GM12892 (cell line): Measurements from ENCODE around the gene SPSB3.

ENCODE experiments used
- DNase-seq: peaks from one replicate; pipeline ENCODE4 v3.0.0; 2011; ENCODE audit not compliant: insufficient read length
- FAIRE-seq: peaks from 2 replicates; lab custom pipeline; 2011; peaks lifted over from hg19 to GRCh38; lab: Jason Lieb, UNC
- POLR2A ChIP-seq: IDR thresholded peaks from 2 replicates; pipeline ENCODE4 v1.6.1; 2011; ENCODE audit warnings: low read depth, low read length, control low read depth
- POLR2AphosphoS5 ChIP-seq: IDR thresholded peaks from 2 replicates; pipeline ENCODE4 v1.6.1; 2011; ENCODE audit warnings: low read depth, low read length, control low read depth
- TAF1 ChIP-seq: IDR thresholded peaks from 2 replicates; pipeline ENCODE4 v1.6.1; 2011; ENCODE audit warnings: low read depth, mild to moderate bottlenecking, control low read depth, low read length, borderline replicate concordance

SPSB3 gene

DNA sequence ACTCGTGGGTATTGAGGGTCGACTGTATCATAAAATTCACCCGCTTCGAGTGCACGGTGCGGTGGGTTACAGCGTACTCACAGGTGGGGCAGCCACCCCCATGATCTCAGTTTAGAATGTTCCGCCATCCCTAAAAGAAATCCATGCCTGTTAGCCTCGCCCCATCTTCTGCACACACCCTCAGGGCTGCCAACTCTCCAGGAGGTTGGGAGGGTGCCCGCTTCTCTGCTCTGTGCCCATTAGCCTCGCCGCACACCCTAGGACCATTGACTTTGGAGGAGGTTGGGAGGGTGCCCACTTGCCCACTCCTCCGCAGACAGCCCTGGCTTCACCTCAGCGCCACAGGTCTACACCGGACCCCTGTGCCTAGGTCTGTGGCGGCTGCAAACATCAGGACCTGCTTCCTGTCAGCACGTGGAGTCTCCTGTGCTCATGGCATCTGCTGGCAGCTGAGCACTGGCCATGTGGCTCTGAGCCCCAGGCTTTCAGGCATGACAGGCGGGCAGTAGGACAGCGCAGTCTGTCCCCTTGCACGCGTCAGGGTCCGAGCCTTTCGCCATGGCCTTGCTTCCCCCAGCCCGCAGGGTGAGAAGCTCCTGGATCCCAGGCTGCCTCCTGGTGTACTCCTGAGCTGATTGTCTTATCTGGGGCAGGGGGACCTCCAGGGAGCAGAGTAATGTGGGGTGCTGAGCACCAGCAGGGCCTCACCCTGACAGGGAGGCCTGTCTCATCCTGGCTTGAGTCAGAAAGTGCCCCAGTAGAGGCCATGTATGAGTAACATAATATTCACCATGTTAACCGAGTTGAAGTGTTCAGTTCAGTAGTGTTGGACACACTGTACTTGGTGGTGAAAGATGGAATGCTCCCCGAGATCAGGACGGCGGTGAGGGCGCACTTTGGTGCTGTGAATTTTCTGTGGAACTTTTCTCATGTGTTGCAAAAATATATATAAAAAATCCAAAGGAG is 32.9 kb downstream of the SPSB3 start:
- DNase-seq (no peak), FAIRE-seq (no peak)
- no peak for TF ChIP-seq TAF1
- no peak for TF ChIP-seq POLR2A
- TF ChIP-seq POLR2AphosphoS5 = no peak

DNA sequence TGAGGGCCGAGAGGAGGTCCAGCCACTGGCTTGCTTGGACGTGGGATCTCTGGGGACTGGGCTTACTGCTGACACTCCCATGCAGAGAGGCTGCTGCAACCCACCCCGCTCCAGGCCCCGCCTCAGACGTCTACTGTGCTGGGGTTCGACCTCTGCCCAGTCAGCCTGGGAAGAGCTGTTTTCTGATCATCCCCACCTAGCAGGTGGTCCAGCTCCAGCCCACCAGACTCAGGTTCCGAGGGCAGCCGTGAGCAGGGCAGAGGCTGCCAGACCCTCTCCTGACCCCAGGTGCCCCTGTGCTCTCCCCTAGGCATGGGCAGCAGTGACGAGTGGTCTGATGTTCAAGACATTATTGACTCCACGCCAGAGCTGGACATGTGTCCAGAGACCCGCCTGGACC is 34.4 kb downstream of the SPSB3 start:
- no peak for TF ChIP-seq POLR2A
- DNase-seq (no peak), FAIRE-seq (no peak)

DNA sequence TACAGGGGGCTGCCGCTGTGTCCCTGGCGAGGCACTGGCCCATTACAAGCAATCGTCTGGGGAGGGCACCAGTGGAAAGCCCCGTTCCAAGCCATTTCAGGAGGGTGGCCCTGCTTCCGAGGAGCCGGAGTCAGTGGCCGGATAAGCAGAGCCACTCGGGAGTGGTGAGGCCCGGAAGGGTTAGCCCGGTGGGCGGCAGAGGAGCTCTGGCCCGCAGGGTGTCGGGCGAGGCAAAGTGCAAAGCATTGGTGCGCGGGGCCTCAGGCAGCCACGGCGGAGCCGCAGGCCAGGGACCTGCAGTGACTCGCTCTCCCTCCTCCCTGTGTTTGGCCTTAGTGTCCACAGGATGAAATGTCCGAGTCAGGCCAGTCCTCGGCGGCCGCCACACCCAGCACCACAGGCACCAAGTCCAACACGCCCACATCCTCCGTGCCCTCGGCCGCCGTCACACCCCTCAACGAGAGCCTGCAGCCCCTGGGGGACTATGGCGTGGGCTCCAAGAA is 35.6 kb downstream of the SPSB3 start:
- DNase-seq = no peak

DNA sequence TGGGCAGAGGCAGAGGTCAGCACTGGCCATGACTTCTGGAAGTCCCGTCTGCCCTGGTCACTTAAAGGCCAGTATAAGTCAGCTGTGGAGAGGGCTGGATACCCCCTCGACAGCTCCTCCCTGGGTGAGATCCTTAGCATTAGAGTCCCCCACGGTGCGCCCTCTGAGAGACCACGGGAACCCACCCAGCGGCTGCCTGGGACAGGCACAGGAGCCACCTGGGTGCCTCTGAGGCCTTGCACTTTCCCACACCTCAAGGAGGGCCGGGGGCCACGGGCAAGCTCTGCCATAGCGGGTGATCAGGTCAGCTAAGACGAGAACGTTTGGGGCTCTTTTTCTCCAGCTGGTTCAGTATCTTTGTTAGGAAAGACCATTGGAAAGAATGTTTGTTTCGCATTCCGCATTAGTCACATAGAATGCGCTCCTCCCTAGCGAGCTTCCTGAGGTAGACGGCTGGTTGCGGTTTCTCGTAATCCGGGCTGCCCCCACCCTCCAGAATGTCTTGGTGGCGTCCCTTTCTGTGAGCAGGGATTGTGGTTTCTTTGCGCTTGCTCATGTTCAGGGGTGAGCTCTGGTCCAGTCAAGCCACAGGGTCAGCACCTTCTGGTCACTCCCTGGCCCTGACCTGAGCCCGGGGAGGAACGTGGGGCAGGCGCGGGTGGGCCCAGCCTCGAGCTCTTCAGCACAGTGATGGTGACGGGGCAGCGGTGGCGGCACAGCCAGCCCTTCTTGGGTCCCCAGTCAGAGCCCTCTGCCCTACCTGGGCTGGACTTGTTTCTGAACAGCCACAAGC is 36.3 kb downstream of the SPSB3 start:
- no peak for DNase-seq
- no peak for TF ChIP-seq POLR2A
- TF ChIP-seq TAF1 = no peak
- TF ChIP-seq POLR2AphosphoS5 = no peak
- FAIRE-seq = no peak

More for the DNA sequence above, 35.6 kb downstream of the SPSB3 start:
- FAIRE-seq = no peak
- TF ChIP-seq POLR2AphosphoS5 = no peak

DNA sequence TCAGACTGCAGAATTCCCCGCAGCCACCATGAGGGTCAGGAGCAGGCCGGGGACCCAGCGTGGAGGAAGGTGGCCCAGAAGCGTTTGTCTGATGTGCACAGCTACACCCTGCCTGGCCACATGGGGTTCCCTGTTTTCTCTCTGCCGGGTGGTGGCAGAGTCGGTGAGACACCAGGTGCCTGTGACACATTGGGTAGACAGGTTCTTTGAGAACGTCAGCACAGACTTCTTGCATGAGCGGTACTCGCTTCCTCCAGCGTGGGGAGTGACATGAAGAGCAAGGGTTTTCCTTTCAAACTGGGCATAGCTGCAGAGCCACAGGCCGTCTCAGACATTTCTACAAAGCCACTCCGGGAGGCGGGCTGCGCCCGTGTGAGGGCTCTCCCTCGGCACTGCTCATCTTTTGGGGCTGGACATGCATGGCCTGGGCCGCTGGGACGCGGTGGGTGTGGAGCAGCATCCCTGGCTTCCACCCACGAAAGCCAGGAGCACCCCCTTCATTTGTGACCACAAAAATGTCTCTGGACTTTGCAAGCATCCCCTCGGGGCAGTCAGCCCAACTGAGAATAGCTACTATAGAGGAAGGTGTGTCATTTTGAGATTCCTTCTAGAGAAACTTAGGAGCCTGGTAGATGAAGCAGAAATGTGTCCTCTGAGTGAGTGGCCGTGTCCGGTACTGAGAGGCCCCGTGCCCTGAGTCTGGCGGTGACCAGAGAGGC is 37.0 kb downstream of the SPSB3 start:
- TF ChIP-seq TAF1 = no peak
- no peak for TF ChIP-seq POLR2AphosphoS5
- TF ChIP-seq POLR2A = no peak
- FAIRE-seq (no peak), DNase-seq (no peak)

DNA sequence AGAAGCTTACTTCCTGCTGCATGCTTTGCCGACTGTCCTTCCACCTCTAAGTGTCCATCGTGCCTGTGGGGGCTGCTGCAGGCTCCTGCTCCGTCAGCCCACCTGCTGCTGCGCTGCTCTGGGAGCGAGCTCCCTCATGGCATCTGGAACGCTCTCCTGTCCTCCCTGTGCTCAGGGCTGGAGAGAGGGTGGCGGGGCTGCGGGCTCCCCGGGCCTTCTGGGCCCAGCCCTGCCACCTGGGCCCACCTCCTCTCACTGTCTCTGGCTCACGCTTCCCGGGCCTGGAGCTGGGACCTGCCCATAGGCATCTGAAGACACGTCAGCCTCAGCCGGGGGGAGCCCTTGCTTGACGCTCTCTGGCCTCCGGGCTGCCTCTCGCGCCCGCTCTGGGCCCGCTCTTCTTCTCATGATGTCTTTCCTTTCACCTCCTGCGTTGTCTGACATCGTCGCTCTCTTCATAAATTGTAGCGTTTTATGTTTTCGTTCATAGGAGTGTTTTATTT is 38.0 kb downstream of the SPSB3 start:
- FAIRE-seq = no peak
- TF ChIP-seq POLR2AphosphoS5 (no peak), TAF1 (no peak), POLR2A (no peak)
- no peak for DNase-seq

DNA sequence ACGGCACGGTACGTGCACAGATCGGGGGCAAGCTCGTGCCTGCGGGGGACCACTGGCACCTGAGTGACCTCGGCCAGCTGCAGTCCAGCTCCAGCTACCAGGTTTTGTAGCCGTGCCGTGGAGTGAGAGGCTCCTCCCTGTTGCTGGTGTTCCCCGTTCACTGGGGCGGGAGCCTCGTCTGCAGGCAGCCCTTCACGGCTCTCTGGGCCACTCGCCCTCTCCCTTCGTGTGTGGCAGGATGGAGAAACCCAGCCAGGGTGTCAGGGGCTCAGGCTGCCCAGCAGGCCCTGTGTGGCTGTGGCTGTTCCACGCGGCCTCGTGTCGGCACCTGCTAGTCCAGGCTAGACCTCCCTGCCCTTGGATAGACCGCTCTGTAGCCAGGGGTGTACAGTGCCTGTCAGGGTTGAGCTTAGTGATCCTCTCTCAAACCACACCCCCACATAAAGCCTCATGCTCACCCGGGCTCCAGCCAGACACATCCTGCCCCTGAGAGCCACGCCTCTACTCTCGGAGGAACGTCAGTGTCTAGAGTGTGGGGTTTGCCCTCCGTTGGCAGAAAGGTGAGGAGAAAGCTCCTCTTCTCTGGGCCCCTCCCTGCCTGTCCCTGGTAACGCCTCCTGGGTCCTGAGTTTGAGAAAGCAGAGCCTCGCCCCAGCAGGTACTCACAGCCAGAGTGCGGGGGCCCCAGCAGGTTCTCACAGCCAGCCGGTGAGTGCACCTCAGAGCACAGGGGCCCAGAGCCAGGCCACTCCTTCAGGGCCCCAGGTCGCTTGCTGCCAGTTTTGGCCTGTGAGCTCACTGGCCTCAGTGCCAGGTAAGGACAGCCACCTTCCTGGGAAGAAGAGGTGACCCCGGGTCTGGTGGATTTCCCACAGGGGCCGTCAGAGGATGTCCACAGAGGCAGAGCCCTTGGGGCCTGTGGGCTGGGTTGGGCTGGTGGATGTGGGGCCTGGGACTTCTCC is 38.7 kb downstream of the SPSB3 start:
- DNase-seq (no peak), FAIRE-seq (no peak)
- TF ChIP-seq POLR2A (no peak), POLR2AphosphoS5 (no peak), TAF1 (no peak)

DNA sequence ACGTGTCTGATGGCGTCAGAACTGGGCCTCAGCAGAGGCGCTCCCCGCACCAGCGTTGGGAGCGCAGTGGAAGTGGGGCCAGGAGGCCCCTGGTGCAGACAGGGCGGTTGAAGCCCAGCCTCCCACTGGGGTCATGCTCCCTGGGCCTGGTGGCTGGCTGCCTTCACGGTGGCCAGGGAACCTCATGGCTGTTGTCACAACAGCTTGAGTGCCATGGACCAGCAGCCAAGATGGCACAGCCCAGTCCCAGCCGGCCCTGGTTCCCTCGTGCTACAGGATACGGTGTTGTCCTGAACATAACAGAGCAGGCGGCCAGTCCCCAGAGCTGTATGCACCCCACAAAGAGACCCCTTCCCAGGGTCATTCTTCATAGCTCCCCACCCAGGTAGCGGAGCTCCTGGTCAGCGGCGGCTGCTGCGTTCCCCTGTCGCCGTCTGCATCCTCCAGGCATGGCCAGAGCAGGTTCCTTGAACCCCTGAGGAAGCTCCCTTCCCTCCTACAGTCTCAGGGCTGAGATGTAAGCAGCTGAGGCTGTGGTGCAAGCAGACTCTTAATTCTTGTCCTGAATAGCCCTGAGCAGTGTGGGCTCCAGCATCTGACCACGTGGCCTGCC is 40.7 kb downstream of the SPSB3 start:
- no peak for FAIRE-seq
- DNase-seq = no peak
- TF ChIP-seq POLR2AphosphoS5 = no peak
- TF ChIP-seq TAF1 = no peak
- TF ChIP-seq POLR2A = no peak

DNA sequence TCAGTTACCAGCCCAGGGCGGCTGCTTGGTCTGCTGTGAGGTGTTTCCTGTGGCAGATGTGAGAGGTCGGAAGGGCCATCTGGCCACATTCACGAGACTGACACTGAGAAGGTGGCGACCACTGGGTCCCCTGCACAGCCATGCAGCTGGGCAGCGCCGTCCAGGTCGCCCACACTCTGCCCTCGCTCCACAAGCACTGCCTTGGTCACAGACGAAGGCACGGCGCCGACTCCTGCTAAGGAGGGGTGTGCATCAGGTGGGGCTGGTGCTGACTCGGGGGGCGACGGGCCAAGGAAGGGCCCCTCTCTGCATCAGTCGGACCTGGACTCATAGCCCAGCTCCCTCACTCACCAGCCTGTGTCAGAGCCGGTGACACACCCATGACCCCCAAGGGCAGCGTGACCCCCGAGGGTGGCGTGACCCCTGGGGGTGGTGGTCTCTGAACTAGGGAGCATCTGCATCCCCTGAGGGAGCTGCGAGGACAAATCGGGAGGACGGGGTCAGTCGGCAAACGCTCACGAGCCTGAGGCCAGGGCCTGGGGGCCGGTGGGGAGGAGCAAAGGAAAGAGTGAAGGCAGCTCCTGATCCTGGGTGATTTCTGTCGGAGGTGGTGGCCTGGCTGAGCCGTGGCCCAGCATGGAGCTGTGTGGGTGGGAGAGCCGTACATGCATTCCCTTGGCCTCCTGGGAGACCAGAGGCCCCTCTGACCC is 41.4 kb downstream of the SPSB3 start:
- DNase-seq (no peak), FAIRE-seq (no peak)
- TF ChIP-seq TAF1 = no peak
- TF ChIP-seq POLR2AphosphoS5 = no peak
- TF ChIP-seq POLR2A = no peak

DNA sequence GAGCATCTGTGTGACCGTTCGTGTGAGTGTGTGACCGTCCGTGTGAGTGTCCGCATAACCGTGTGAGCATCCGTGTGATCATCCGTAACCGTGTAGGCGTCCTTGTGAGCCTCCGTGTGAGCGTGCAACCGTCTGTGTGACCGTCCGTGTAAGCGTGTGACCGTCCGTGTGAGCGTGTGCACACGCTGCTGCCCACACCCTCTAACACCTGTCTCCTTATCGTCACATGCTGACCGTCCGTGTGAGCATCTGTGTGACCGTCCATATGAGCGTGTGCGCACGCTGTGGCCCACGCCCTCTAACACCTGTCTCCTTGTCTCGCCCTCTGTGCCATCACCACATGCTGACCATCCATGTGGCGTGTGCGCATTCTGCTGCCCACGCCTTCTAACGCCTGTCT is 42.1 kb downstream of the SPSB3 start:
- FAIRE-seq (no peak), DNase-seq (no peak)
- no peak for TF ChIP-seq TAF1
- TF ChIP-seq POLR2A = no peak
- TF ChIP-seq POLR2AphosphoS5 = no peak
